HL-60/S4 treated with phorbol 12-myristate 13-acetate at 8.2 ng/mL for 4 days and 3 days (cell line): Measurements from ENCODE around the gene ARMCX1.
"Not testable (repeated sequence)": the region's sequence is repeated elsewhere in the genome, so short reads cannot be mapped to it uniquely, and the experiment has no call there.

Source experiments
- in situ Hi-C: fragments of 300-500 bp; cut with MboI; formaldehyde crosslinking; loops from 2 replicates; pipeline ENCODE4 v1.15.0; 2022; ENCODE audit warnings: low sequenced_read_pairs

Gene ARMCX1

DNA sequence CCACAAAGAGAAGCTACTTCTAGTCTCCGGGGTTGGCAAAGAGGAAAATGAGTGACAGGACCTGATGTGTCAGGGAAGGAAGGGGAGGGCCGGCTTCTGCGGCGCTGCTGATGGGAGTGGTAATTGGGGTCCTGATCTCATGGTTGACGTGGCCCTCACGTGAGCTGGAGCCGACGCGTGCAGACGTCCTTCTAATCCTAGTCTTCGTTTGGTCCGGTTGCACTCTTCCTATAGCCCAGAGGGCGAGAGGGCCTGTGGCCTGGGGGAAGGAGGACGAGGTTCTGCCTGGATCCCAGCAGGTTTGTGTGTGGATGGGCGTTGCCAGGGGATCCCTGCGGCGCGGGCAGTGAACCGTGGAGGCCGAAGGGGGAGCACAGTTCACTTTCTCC is at the start of gene ARMCX1:
Gene ARMCX1, plus strand, starts transcription at position 186 of the 389 bp plus-strand sequence. CDS start 2,384 bp downstream, outside the sequence.
- in situ Hi-C loops, result no loop called here

DNA sequence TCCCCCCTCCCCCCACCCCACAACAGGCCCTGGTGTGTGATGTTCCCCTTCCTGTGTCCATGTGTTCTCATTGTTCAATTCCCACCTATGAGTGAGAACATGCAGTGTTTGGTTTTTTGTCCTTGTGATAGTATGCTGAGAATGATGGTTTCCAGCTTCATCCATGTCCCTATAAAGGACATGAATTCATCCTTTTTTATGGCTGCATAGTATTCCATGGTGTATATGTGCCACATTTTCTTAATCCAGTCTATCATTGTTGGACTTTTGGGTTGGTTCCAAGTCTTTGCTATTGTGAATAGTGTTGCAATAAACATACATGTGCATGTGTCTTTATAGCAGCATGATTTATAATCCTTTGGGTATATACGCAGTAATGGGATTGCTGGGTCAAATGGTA is 47.4 kb upstream of the ARMCX1 start:
- in situ Hi-C loops, result not testable (repeated sequence)

DNA sequence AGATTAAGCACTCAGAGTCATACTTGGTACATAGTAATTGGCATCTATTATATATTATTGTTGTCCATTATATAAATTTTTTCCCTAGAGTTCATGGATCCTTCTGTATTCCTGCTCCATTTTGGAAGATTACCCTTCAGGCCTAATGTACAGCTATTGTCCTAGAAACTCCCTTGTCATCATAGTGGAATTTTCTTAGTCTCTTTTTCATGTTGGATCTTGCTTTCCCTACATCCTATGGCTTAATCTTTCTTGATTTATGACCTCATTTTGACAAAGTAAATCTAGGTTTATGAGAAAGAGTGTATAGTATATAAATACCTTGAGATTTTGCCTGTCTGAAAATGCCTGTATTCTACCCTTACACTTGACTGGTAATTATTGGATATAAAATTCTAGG is 43.0 kb upstream of the ARMCX1 start:
- in situ Hi-C loops, result no loop called here

DNA sequence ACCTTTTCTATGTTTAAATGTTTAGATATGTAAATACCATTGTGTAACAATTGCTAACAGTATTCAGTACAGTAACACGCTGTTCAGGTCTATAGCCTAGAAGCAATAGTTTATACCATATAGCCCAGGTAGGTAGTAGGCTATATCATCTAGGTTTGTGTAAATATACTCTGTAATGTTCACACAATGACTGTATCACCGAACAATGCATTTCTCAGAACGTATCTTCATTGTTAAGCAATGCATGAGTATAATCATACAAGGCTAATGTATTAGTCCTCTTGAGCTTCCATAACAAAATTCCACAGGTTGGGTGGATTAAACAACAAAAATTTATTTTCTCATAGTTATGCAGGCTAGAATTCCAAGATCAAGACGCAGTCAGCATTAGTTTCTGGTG is 42.4 kb upstream of the ARMCX1 start:
- in situ Hi-C loops, result no loop called here

DNA sequence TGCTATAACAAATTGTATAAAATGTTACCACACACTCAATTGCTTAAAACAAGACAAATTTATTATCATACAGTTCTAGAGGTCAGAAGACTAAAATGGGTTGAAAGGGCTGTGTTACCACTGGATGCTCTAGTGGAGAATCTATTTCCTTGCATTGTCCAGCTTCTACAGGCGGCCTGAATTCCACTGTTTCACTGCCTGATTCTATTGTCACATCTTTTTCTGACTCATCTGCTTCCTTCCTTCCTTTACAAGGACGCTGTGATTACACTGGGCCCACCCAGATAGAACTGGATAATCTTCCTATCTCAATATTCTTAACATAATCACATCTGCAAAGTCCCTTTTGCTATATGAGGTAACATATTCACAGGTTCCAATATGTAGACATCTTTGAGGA is 19.4 kb upstream of the ARMCX1 start:
- in situ Hi-C loops, result no loop called here

DNA sequence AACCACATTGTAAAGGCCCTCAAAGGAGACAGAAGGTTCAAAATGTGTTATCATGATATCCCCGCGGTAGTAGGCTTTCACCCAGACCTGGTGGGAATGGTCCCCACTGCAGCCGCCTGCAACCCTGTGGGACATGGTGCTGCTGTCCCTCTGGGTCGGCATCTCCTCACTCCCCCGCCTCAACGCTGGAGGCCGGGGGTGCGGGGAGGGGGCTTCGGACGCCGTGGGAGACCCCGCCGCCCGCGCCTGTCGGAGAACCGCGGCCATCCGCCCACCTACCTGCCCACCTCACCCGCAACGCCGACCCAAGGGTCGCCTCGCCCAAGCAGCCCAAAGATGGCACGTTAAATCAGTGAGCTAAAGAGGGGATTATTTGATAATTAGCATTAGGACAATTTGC is 11.2 kb upstream of the ARMCX1 start:
- in situ Hi-C loops, result no loop called here

DNA sequence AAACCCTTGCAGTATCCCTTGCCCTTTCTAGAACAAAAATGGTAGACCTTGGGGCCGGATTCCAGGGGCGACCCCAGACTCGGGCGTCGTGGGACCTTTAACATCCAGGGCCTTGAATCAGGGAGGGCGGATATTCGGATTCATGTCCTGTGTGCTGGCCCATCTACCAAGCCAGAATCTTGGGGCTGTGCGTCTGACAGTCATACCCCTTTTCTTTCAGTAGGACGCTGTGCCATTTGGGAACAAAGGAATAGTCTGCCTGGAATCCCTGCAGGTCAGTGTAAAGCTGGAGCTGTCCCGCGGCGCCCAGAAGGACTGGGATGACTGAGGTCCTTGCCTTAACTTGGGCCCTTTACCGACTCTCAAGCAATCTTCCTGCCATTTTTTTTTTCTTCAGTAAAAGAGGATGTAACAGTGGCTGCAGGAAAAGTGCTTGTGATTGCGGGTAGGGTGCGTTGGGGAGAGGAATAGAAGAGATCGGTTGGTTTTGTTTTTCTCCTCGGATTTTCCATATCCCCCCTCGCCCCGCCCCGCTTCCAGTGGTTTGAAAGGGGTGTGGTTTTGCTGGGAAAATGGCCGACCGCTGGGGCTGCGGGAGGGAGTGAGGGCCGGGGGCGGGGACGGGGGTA is 518 bp downstream of the ARMCX1 start:
- in situ Hi-C loops, result no loop called here

DNA sequence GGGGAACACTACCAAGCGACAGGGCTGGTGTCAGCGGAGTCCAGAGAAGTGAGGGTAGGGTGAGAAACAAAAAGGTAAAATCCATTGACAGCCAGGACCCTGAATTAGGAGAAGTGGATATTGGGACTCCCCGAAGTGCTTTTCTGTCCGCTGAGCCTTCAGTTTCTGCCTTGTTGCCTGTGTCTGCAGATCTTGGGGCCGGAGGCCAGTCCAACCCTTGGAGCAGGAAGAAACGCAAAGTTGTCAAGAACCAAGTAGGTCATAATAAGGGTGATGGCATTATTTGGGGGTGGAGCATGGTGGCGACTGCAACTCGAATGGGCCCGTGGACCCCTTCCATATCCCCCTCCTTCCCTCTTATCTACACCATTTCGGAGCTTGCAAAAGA is 1.0 kb downstream of the ARMCX1 start:
- in situ Hi-C loops, result no loop called here

DNA sequence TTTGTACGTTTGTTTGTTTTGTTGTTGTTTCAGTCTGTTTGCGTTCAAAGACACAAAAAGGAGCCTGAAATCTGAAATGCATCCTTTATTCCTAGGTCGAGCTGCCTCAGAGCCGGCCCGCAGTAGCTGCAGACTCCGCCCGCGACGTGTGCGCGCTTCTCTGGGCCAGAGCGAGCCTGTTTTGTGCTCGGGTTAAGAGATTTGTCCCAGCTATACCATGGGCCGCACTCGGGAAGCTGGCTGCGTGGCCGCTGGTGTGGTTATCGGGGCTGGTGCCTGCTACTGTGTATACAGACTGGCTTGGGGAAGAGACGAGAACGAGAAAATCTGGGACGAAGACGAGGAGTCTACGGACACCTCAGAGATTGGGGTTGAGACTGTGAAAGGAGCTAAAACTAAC is 2.4 kb downstream of the ARMCX1 start:
- in situ Hi-C loops, result no loop called here

DNA sequence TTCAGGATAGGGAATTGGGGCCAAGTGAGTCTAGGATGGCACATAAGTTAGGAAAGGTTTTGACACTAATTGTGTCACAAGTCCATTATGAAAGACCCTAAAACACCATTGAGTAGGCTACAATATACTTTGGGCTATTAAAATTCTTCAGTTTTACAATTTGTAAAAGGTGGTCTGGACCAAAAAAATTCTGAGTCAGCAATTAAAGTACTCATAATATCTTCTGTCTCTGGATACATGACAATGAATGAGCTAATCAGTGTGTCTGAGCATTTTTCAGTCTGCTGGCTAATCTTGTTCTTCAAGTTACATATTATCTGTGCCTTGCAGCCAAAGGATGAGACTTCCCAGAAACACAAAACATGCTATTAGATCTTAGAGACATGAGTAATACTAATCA is 14.3 kb downstream of the ARMCX1 start:
- in situ Hi-C loops, result no loop called here

DNA sequence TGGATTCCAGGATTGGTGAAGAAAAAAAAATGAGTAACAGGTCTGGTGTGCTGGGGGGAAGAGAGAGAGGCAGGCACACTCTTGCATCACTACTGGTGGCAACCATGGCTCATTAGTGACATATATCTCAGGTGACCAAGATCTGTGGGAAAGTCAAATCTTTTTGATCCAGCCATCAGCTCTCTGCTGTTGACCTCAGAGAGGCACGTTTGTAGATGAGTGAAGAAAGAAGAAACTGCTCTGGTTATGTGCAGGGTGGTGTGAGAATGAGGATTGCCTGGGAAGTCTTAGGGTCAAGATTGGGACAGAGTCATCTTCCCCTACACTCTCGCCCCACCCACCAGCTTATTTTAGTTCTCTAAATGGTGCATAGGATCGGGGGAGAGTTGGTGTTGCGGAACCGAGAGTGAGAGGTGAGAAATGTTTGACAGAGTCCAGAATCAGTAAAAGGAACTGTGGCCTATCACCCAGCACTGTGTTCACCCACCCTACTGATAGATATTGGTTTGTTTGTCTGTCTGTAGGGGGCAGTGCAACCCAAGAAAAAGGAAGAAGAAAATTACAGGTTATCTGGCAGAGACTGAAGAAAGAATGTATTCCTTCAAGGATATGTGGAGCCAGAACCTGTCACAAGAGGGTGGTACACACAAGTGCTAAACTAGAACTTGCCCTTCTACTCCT is 45.5 kb downstream of the ARMCX1 start:
- in situ Hi-C loops, result no loop called here

DNA sequence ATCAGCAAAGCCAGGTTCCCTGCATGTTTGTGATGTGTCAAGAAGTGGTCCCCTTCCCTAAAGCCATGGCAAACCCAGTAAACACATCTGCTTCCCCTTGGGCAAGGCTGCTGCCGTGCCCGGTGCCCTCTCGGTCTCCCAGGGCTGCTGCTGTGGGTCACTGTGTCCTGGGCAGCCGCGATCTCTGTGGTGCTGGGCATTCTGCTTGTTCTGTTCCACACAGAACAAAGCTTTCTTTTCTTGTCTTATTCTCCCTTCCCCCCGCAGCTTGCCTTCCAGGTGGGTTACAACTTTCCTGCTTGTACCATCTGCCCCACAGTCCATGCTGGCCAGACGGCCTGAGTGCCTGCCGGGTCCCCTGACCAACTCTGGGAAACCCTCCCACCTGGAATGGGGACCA is 49.2 kb downstream of the ARMCX1 start:
- in situ Hi-C loops, result not testable (repeated sequence)

DNA sequence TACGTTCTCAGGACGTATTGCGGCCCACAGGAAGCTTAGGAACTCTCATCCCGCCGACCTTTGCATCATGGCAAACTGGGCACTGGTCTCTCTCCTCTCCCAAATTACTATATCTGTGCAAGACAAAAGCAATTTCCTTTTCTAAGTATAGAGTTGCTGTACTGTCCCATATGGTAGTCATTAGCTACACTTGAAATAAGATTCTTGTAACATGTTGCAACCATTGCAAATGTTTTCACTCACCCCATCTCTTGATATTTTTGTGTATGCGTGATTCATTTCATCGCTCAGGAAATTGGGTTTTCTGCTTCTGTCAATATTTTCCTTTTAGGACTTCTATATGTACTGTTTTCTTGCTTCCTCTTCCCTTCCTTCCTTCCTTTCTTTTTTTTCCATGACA is 51.7 kb downstream of the ARMCX1 start:
- in situ Hi-C loops, result no loop called here
